ENCODE data around the gene TTBK1. TPM values are rescaled to one million over a fixed set of nuclear protein-coding genes. Genes with fewer than 3 reads are reported as not detected.

Gene TTBK1
- total RNA-seq, 1 experiment from 2014 or later = 0.61 TPM

DNA sequence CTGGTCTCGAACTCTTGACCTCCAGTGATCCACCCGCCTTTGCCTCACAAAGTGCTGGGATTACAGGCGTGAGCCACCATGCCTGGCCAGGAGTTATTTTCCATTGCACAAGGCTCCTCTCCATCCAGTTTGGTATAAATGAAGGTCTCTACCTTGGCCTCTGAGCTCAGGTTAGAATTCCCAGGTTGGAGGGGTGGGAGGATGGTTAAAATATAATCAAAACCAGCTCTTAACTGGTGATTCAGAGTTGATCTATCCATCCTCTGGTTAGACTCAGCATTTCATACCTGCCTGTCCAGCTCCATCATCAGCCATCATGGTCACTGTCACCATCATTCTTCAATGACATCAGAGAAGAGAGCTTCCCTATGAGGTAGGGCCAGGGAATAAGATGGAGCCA, 52.2 kb downstream of the TTBK1 start:
- CTCF ChIA-PET = no interaction called here
- TF ChIP-seq, protein P1, sequence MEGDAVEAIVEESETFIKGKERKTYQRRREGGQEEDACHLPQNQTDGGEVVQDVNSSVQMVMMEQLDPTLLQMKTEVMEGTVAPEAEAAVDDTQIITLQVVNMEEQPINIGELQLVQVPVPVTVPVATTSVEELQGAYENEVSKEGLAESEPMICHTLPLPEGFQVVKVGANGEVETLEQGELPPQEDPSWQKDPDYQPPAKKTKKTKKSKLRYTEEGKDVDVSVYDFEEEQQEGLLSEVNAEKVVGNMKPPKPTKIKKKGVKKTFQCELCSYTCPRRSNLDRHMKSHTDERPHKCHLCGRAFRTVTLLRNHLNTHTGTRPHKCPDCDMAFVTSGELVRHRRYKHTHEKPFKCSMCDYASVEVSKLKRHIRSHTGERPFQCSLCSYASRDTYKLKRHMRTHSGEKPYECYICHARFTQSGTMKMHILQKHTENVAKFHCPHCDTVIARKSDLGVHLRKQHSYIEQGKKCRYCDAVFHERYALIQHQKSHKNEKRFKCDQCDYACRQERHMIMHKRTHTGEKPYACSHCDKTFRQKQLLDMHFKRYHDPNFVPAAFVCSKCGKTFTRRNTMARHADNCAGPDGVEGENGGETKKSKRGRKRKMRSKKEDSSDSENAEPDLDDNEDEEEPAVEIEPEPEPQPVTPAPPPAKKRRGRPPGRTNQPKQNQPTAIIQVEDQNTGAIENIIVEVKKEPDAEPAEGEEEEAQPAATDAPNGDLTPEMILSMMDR (IDR thresholded peaks at IDR 0.05; ENCODE audit: insufficient read depth in 1 of 2, low read depth in 1 of 2, low read length in 1 of 2, severe bottlenecking in 1 of 2, unreplicated experiment in 1 of 2) = no peak
- intact Hi-C loops (cut with micrococcal nuclease; ENCODE audit: unreplicated experiment) = no loop called here
- no peaks in the 10 kb centered on the region for H3K36me3 Mint-ChIP-seq (ENCODE audit: insufficient read depth, unreplicated experiment)
- no peaks in the 10 kb centered on the region for H3K27me3 ChIP-seq (replicated peaks; ENCODE audit: control insufficient read depth, insufficient read depth, low read length)
- H3K4me1 Mint-ChIP-seq (ENCODE audit: low read depth, unreplicated experiment) = no peaks in the 10 kb centered on the region
- DNase-seq = no peak
- no peaks in the 10 kb centered on the region for H3K9me3 ChIP-seq
- no peak overlapping the region for H3K4me3 Mint-ChIP-seq (ENCODE audit: unreplicated experiment)
- BruUV-seq (replicated peaks) = no TSS peak
- H3K4me3 ChIP-seq (ENCODE audit: low read depth, low read length) = no peak overlapping the region
- H3K27ac Mint-ChIP-seq (ENCODE audit: unreplicated experiment) = no peak overlapping the region
- no peaks in the 10 kb centered on the region for H3K4me1 ChIP-seq
- H3K36me3 ChIP-seq (ENCODE audit: control insufficient read depth, insufficient read depth, low read length) = no peaks in the 10 kb centered on the region
- H3K27me3 Mint-ChIP-seq (ENCODE audit: insufficient read depth, unreplicated experiment) = no peaks in the 10 kb centered on the region
- no peaks in the 10 kb centered on the region for H3K9me3 Mint-ChIP-seq (ENCODE audit: unreplicated experiment)
- POLR2A ChIA-PET = no interaction called here

DNA sequence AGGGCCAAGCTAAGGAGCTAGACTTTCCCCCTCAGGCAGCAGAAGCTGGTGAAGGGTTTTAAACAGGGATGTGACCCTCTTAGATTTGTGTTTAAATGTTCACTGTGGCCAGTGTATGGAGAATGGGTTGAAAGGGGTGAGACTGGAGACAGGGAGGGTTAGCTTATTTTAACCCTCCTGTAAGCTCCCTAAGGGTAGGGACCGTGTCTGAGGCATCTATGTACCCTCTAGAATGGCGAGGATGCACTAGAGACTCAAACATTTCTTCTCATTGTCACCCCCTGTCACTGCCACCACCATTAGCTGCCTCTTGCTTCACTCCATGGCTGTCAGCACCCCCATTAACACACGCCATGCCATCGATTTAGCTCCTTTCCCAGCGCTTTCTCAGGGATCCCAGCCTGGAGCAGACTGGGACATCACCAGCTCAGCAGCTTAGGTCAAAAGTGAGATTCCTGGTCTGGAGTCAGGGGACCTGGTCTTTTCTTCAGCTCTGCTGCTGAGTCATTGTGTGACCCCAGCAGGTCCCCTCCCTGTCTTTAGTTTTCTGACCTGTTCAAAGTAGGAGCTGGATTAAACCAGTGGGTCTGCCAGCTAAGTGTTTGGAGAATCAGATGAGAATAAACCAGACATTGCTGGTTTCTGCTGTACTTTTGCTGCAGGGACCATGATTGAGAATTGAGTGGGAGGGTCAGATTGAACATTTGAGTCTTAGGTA, 53.7 kb downstream of the TTBK1 start:
- no peaks in the 10 kb centered on the region for H3K36me3 Mint-ChIP-seq (ENCODE audit: insufficient read depth, unreplicated experiment)
- CTCF ChIA-PET = no interaction called here
- no peaks in the 10 kb centered on the region for H3K36me3 ChIP-seq (ENCODE audit: control insufficient read depth, insufficient read depth, low read length)
- H3K27me3 ChIP-seq (replicated peaks; ENCODE audit: control insufficient read depth, insufficient read depth, low read length) = no peaks in the 10 kb centered on the region
- H3K4me1 Mint-ChIP-seq (ENCODE audit: low read depth, unreplicated experiment) = no peaks in the 10 kb centered on the region
- H3K9me3 Mint-ChIP-seq (ENCODE audit: unreplicated experiment) = no peaks in the 10 kb centered on the region
- H3K27ac Mint-ChIP-seq (ENCODE audit: unreplicated experiment) = no peak overlapping the region
- no peak overlapping the region for H3K4me3 ChIP-seq (ENCODE audit: low read depth, low read length)
- H3K27me3 Mint-ChIP-seq (ENCODE audit: insufficient read depth, unreplicated experiment) = no peaks in the 10 kb centered on the region
- intact Hi-C loops (cut with micrococcal nuclease; ENCODE audit: unreplicated experiment) = no loop called here
- DNase-seq = no peak
- POLR2A ChIA-PET = no interaction called here
- TF ChIP-seq, protein P1 (IDR thresholded peaks at IDR 0.05; ENCODE audit: insufficient read depth in 1 of 2, low read depth in 1 of 2, low read length in 1 of 2, severe bottlenecking in 1 of 2, unreplicated experiment in 1 of 2) = no peak
- no TSS peak for BruUV-seq (replicated peaks)
- H3K9me3 ChIP-seq = no peaks in the 10 kb centered on the region
- no peaks in the 10 kb centered on the region for H3K4me1 ChIP-seq
- H3K4me3 Mint-ChIP-seq (ENCODE audit: unreplicated experiment) = no peak overlapping the region

- TF ChIP-seq, protein P1 (IDR thresholded peaks at IDR 0.05; ENCODE audit: insufficient read depth in 1 of 2, low read depth in 1 of 2, low read length in 1 of 2, severe bottlenecking in 1 of 2, unreplicated experiment in 1 of 2) = no peak
- Mint-ChIP-seq H3K4me3 (ENCODE audit: unreplicated experiment) (no peak within 1 kb of the TSS), H3K4me1 (ENCODE audit: low read depth, unreplicated experiment) (no peaks in the 10 kb centered on the region), H3K27ac (ENCODE audit: unreplicated experiment) (no peak within 1 kb of the TSS), H3K36me3 (ENCODE audit: insufficient read depth, unreplicated experiment) (no peaks in the 10 kb centered on the region), H3K27me3 (ENCODE audit: insufficient read depth, unreplicated experiment) (no peaks in the 10 kb centered on the region), H3K9me3 (ENCODE audit: unreplicated experiment) (no peaks in the 10 kb centered on the region)
- H3K27me3 ChIP-seq (replicated peaks; ENCODE audit: control insufficient read depth, insufficient read depth, low read length) = no peaks in the 10 kb centered on the region
- H3K9me3 ChIP-seq = no peaks in the 10 kb centered on the region
- intact Hi-C loops (cut with micrococcal nuclease; ENCODE audit: unreplicated experiment) = no loop called here
- H3K4me1 ChIP-seq = no peaks in the 10 kb centered on the region
- BruUV-seq (replicated peaks) = no TSS peak
- ChIA-PET CTCF (no interaction called here), POLR2A (interaction anchor here (0.7 kb wide), 1 partner anchor 18 kb away, joined by 7 read pairs; no protein-coding TSS in a partner anchor)
- no peaks in the 10 kb centered on the region for H3K36me3 ChIP-seq (ENCODE audit: control insufficient read depth, insufficient read depth, low read length)
- H3K4me3 ChIP-seq (ENCODE audit: low read depth, low read length) = no peak within 1 kb of the TSS
- DNase-seq = no peak
Measured at GRCh38 chr6:43297644-43298564, 54.6 kb downstream of the TTBK1 start, which contains the start of gene SLC22A7. SLC22A7 (plus strand) TSS chr6:43298260; CDS start chr6:43298359, 99 bp downstream.

All from Caco-2 (cell line).